Neural cell (in vitro differentiated cells): ENCODE results near the gene SRP19. TPM values are rescaled to one million over a fixed set of nuclear protein-coding genes. Genes with fewer than 3 reads are reported as not detected.

Experiments used
- H2AFZ ChIP-seq: fragments of 200-600, 300-800 bp; sonication (generic), shearing (Covaris generic); 2 replicates; pipeline ENCODE4 v1.6.0; 2014; ENCODE audit warnings: low read depth, mild to moderate bottlenecking, antibody characterized with exemption, low read length, moderate library complexity
- H3F3A ChIP-seq: fragments of 200-600 bp; shearing (Covaris generic); 2 replicates; pipeline ENCODE4 v1.6.1; 2016; ENCODE audit warnings: mild to moderate bottlenecking, moderate library complexity, mixed read lengths, antibody characterized with exemption, low read length; ENCODE audit not compliant: insufficient read depth, poor library complexity, severe bottlenecking
- H3K27ac ChIP-seq: fragments of 200-600, 300-800 bp; sonication (generic), shearing (Covaris generic); 2 replicates; pipeline ENCODE4 v1.5.1; 2014; ENCODE audit warnings: mild to moderate bottlenecking, low read length, moderate library complexity
- H3K27me3 ChIP-seq: fragments of 300-800, 200-600 bp; sonication (generic), shearing (Covaris generic); 2 replicates; pipeline ENCODE4 v1.6.0; 2014; ENCODE audit warnings: mild to moderate bottlenecking, low read depth, low read length, moderate library complexity; ENCODE audit not compliant: insufficient read depth
- H3K36me3 ChIP-seq: fragments of 300-800, 200-600 bp; sonication (generic), shearing (Covaris generic); 2 replicates; pipeline ENCODE4 v1.5.1; 2014; ENCODE audit warnings: mild to moderate bottlenecking, antibody characterized with exemption, low read length, moderate library complexity; ENCODE audit not compliant: insufficient read depth
- H3K4me2 ChIP-seq: fragments of 300-800, 200-600 bp; sonication (generic), shearing (Covaris generic); 2 replicates; pipeline ENCODE4 v1.6.0; 2014; ENCODE audit warnings: mild to moderate bottlenecking, low read length
- H3K4me3 ChIP-seq: fragments of 300-800, 200-600 bp; sonication (generic), shearing (Covaris generic); 2 replicates; pipeline ENCODE4 v1.5.1; 2014; ENCODE audit warnings: mild to moderate bottlenecking, low read length, moderate library complexity
- H3K79me2 ChIP-seq: fragments of 200-600 bp; shearing (Covaris generic); replicated peaks from 2 replicates; pipeline ENCODE4 v1.6.0; 2014; ENCODE audit warnings: mild to moderate bottlenecking, low read length, moderate library complexity; ENCODE audit not compliant: insufficient read depth
- H3K9ac ChIP-seq: fragments of 300-800, 200-600 bp; sonication (generic), shearing (Covaris generic); 2 replicates; pipeline ENCODE4 v1.6.1; 2016; ENCODE audit warnings: mild to moderate bottlenecking, low read length, mixed read lengths
- H3K9me2 ChIP-seq: fragments of 200-600 bp; shearing (Covaris generic); 2 replicates; pipeline ENCODE4 v1.6.1; 2016; ENCODE audit warnings: mild to moderate bottlenecking, low read length, mixed read lengths; ENCODE audit not compliant: insufficient read depth
- H3K9me3 ChIP-seq: fragments of 200-600, 300-800 bp; sonication (generic), shearing (Covaris generic); 2 replicates; pipeline ENCODE4 v1.6.1; 2016; ENCODE audit warnings: mild to moderate bottlenecking, mixed run types, low read length, moderate library complexity, mixed read lengths
- H4K20me1 ChIP-seq: fragments of 200-600 bp; shearing (Covaris generic); 2 replicates; pipeline ENCODE4 v1.6.1; 2016; ENCODE audit warnings: mild to moderate bottlenecking, mixed run types; ENCODE audit not compliant: insufficient read depth
- EP300 ChIP-seq: fragments of 450-650 bp; conservative IDR thresholded peaks from 2 replicates; pipeline ENCODE4 v1.6.1; 2014; ENCODE audit warnings: antibody characterized with exemption, mild to moderate bottlenecking, moderate library complexity; ENCODE audit not compliant: poor library complexity, severe bottlenecking
- EZH2 ChIP-seq: fragments of 200-600, 300-800 bp; shearing (Covaris generic), sonication (generic); IDR thresholded peaks from 2 replicates; pipeline ENCODE4 v1.6.1; 2014; ENCODE audit warnings: antibody characterized with exemption, low read length, borderline replicate concordance, mild to moderate bottlenecking; ENCODE audit not compliant: insufficient read depth, poor library complexity, severe bottlenecking
- MXI1 ChIP-seq: fragments of 450-650 bp; conservative IDR thresholded peaks from 2 replicates; pipeline ENCODE4 v1.6.1; 2014; ENCODE audit warnings: antibody characterized with exemption, mild to moderate bottlenecking; ENCODE audit not compliant: poor library complexity, severe bottlenecking
- POLR2AphosphoS5 ChIP-seq: IDR thresholded peaks from 2 replicates; pipeline ENCODE4 v1.6.1; 2012
- RAD21 ChIP-seq: fragments of 450-650 bp; conservative IDR thresholded peaks from 2 replicates; pipeline ENCODE4 v1.6.1; 2014; ENCODE audit warnings: antibody characterized with exemption, mild to moderate bottlenecking, moderate library complexity
- SMC3 ChIP-seq: fragments of 450-650 bp; conservative IDR thresholded peaks from 2 replicates; pipeline ENCODE4 v1.6.1; 2014; ENCODE audit warnings: antibody characterized with exemption, mild to moderate bottlenecking, moderate library complexity; ENCODE audit not compliant: poor library complexity
- TAF1 ChIP-seq: IDR thresholded peaks from 2 replicates; pipeline ENCODE4 v1.6.1; 2012; ENCODE audit warnings: low read depth
- polyA plus RNA-seq: library from polyadenylated mRNA; depleted of rRNA; stranded (reverse); fragments of >200 nt; gene quantifications from 2 replicates; pipeline ENCODE4 v1.2.3, GENCODE V29; 2014
- TF ChIP-seq, protein P1 (sequence below): IDR thresholded peaks from 2 replicates; pipeline ENCODE4 v1.6.1; 2012; ENCODE audit warnings: borderline replicate concordance
- TF ChIP-seq, protein P2 (sequence below): fragments of 450-650 bp; IDR thresholded peaks from 2 replicates; pipeline ENCODE4 v1.5.1; 2014; ENCODE audit warnings: antibody characterized with exemption, mild to moderate bottlenecking, moderate library complexity; ENCODE audit not compliant: poor library complexity, severe bottlenecking

The SRP19 gene
- polyA plus RNA-seq, 1 donor from 2014 or later, result 179 TPM

DNA sequence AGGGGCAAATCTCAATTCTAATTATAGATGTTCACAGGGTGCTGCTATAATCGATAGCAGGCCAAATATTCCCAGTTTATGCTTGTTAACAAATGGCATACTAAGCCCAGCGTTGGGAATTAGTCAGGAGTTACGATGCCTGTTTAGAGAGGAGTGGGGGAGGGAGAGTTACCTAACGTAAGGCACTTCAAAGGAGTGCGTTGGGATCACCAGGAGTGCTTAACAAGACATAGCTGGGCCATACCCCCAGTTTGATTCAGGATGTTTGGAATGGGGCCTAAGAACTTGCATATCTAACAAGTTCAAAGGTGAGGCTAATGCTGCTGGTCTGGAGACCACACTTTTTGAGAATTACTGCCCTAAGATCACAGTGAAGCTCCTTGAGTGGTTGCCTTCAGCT, 14.5 kb upstream of the SRP19 start:
- no peaks in the 10 kb centered on the region for H3K9me2 ChIP-seq
- no peaks in the 10 kb centered on the region for H3K27me3 ChIP-seq
- H3K4me3 ChIP-seq, result no peak overlapping the region
- no peaks in the 10 kb centered on the region for H3K9me3 ChIP-seq
- no peak overlapping the region for H3K27ac ChIP-seq
- peaks cover 16% of the 10 kb centered on the region for H3K36me3 ChIP-seq
- H3K79me2 ChIP-seq, result no peaks in the 10 kb centered on the region
- peaks cover 3% of the 10 kb centered on the region for H3F3A ChIP-seq
- H3K4me2 ChIP-seq, result no peak overlapping the region
- no peaks in the 10 kb centered on the region for H4K20me1 ChIP-seq
- H2AFZ ChIP-seq, result no peak overlapping the region
- H3K9ac ChIP-seq, result no peak overlapping the region
- TF ChIP-seq SMC3, result no peak
- TF ChIP-seq, protein P1, sequence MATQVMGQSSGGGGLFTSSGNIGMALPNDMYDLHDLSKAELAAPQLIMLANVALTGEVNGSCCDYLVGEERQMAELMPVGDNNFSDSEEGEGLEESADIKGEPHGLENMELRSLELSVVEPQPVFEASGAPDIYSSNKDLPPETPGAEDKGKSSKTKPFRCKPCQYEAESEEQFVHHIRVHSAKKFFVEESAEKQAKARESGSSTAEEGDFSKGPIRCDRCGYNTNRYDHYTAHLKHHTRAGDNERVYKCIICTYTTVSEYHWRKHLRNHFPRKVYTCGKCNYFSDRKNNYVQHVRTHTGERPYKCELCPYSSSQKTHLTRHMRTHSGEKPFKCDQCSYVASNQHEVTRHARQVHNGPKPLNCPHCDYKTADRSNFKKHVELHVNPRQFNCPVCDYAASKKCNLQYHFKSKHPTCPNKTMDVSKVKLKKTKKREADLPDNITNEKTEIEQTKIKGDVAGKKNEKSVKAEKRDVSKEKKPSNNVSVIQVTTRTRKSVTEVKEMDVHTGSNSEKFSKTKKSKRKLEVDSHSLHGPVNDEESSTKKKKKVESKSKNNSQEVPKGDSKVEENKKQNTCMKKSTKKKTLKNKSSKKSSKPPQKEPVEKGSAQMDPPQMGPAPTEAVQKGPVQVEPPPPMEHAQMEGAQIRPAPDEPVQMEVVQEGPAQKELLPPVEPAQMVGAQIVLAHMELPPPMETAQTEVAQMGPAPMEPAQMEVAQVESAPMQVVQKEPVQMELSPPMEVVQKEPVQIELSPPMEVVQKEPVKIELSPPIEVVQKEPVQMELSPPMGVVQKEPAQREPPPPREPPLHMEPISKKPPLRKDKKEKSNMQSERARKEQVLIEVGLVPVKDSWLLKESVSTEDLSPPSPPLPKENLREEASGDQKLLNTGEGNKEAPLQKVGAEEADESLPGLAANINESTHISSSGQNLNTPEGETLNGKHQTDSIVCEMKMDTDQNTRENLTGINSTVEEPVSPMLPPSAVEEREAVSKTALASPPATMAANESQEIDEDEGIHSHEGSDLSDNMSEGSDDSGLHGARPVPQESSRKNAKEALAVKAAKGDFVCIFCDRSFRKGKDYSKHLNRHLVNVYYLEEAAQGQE, result no peak
- no peak for TF ChIP-seq TAF1
- no peak for TF ChIP-seq EP300
- TF ChIP-seq RAD21, result no peak
- TF ChIP-seq MXI1, result no peak
- no peak for TF ChIP-seq POLR2AphosphoS5
- no peak for TF ChIP-seq EZH2
- TF ChIP-seq, protein P2, sequence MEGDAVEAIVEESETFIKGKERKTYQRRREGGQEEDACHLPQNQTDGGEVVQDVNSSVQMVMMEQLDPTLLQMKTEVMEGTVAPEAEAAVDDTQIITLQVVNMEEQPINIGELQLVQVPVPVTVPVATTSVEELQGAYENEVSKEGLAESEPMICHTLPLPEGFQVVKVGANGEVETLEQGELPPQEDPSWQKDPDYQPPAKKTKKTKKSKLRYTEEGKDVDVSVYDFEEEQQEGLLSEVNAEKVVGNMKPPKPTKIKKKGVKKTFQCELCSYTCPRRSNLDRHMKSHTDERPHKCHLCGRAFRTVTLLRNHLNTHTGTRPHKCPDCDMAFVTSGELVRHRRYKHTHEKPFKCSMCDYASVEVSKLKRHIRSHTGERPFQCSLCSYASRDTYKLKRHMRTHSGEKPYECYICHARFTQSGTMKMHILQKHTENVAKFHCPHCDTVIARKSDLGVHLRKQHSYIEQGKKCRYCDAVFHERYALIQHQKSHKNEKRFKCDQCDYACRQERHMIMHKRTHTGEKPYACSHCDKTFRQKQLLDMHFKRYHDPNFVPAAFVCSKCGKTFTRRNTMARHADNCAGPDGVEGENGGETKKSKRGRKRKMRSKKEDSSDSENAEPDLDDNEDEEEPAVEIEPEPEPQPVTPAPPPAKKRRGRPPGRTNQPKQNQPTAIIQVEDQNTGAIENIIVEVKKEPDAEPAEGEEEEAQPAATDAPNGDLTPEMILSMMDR, result no peak

DNA sequence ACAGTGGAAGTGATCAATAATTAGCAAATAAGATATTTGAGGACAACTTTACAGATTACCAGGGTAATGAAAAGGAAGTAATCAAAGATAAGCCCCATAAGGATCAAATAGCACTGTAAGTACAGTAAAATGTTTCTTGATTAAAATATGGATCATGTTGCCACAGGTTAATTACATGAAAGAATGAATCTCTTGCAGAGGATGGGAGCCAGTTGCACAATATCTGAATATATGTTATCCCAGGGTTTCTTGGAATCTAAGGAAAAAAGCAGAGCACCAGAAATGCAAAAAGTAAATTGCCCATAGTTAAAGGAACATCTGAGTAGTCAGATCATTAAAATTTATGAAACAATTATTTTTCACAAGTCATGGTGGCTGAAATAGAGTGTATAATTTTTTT, 13.8 kb upstream of the SRP19 start:
- H3K36me3 ChIP-seq, result peaks cover 9% of the 10 kb centered on the region
- no peak overlapping the region for H2AFZ ChIP-seq
- no peaks in the 10 kb centered on the region for H3K27me3 ChIP-seq
- H3K27ac ChIP-seq, result no peak overlapping the region
- H3F3A ChIP-seq, result peaks cover 3% of the 10 kb centered on the region
- H3K9me2 ChIP-seq, result no peaks in the 10 kb centered on the region
- H3K4me3 ChIP-seq, result no peak overlapping the region
- no peak for TF ChIP-seq TAF1
- TF ChIP-seq, protein P2, result no peak
- TF ChIP-seq MXI1, result no peak
- TF ChIP-seq SMC3, result no peak
- no peak for TF ChIP-seq EP300
- H3K9ac ChIP-seq, result no peak overlapping the region
- no peaks in the 10 kb centered on the region for H3K79me2 ChIP-seq
- H3K4me2 ChIP-seq, result no peak overlapping the region
- no peaks in the 10 kb centered on the region for H3K9me3 ChIP-seq
- no peaks in the 10 kb centered on the region for H4K20me1 ChIP-seq
